HG02798 (cell line): ENCODE data around the gene BLOC1S5.
A peak's percentile ranks its signal among the peaks of the same experiment; 100 is the strongest.
"Not testable (repeated sequence)": the region's sequence is repeated elsewhere in the genome, so short reads cannot be mapped to it uniquely, and the experiment has no call there.

ENCODE experiments used
- ATAC-seq: cut with Tn5 transposase; IDR thresholded peaks from one replicate; pipeline ENCODE4 v1.9.1; 2021; ENCODE audit warnings: mild to moderate bottlenecking; ENCODE audit not compliant: unreplicated experiment, poor library complexity

BLOC1S5 gene

GRCh38 chr6:8054276-8054675 is 9.9 kb downstream of the BLOC1S5 start:
- no peak for ATAC-seq

DNA sequence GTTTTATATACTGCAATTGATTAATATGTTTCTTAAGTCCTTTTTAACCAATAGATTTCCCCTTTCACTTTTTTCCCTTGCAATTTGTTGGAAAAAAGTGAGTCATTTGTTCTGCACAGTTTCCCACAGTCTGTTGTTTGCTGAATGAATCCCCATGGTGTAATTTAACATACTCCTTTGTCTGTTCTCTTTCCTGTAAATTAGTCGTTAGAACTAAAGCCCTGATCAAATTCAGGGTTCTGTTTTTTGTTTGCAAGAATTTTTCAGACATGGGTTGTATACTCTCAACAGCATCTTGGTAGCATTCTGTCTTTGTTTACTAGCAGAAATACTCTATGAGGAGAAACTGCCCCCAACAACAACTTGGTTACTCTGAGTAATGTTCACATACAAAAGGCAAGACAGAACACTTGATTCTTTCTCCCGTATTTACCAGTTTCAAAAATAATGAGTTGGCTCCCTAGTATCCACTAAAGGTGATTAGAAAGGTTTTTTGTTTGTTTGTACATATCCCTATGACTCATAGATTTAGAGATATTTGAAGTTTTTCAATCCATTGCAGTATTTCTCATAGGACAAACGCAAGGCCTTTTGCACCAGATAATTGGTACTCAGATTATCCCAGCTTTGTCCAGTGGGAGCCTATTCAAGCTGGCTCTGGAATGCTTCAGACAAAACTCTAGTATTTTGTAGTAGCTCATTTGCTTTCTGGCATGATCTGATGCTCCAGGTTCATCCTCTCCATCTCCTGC is 16.5 kb downstream of the BLOC1S5 start:
- no peak for ATAC-seq

DNA sequence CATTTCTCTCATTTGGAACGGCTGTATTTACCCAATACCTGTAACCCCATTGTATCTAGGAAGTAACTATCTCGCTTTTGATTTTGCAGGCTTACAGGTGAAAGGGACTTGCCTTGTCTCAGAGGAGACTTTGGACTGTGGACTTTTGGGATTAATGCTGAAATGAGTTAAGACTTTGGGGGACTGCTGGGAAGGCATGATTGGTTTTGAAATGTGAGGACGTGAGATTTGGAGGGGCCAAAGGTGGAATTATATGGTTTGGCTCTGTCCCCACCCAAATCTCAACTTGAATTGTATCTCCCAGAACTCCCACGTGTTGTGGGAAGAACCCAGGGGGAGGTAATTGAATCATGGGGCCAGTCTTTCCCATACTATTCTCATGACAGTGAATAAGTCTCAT is 18.4 kb downstream of the BLOC1S5 start:
- ATAC-seq, result not testable (repeated sequence)

DNA sequence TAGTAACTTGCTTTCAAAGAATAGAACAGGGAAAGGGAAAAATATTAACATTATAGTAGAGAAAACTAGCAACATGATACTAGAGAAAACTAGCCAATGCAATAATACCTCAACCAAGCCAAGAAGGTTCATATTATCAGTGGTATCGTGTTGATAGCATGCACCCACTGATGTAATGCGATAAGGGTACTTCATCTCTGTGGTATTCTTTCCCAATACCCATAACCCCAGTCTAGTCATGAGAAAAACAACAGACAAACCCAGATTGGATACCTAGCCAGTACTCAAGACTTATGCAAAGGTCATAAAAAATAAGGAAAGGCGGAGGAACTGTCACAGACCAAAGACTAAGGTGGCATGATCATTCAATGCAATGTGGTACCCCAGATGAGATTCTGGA is 21.0 kb downstream of the BLOC1S5 start:
- ATAC-seq, result no peak

DNA sequence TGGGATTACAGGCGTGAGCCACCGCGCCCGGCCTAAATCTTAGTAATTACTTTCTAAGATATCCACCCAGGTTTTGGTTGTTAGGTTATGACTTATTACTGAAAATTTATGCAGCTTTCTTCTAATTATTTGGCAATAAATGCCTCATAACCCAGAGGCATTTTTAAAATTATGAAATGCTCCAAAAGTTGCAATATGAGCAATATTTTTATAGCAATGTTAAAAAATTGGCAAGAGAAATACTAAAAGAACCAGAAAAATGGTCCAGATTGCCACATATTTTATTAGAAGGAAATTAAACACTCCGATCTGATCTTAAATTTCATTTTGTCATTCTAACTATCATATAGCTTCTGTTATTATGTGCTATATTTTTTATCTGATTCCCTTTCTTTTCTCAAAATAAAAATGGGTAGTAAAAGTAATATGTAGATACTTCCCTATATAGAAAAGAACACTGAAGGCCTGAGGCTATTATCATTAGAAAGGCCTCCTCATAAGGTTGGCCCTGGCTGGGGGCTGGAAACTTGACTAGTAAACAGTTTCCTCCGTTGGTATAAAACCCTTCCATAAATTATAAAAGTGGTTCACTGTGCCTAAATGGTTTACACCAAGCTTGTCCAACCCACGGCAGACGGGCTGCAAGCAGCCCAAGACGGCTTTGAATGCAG is 22.1 kb downstream of the BLOC1S5 start:
- no peak for ATAC-seq

DNA sequence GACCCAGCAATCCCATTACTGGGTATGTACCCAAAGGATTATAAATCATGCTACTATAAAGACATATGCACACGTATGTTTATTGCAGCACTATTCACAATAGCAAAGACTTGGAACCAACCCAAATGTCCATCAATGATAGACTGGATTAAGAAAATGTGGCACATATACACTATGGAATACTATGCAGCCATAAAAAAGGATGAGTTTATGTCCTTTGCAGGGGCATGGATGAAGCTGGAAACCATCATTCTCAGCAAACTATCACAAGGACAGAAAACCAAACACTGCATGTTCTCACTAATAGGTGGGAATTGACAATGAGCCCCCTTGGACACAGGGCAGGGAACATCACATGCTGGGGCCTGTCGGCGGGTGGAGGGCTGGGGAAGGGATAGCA is 30.1 kb downstream of the BLOC1S5 start:
- not testable (repeated sequence) for ATAC-seq

DNA sequence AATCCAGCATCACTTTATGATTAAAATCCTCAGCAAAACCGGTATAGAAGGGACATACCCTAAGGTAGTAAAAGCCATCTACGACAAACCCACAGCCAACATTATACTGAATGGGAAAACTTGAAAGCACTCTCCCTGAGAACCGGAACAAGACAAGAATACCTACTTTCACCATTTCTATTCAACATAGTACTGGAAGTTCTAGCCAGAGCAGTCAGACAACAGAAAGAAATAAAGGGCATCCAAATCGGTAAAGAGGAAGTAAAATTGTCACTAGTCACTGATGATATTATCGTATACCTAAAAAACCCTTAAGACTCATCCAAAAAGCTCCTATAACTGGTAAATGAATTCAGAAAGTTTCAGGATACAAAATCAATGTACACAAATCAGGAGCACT is 33.3 kb downstream of the BLOC1S5 start:
- no peak for ATAC-seq

GRCh38 chr6:8029243-8029870 is 34.8 kb downstream of the BLOC1S5 start:
- no peak for ATAC-seq

DNA sequence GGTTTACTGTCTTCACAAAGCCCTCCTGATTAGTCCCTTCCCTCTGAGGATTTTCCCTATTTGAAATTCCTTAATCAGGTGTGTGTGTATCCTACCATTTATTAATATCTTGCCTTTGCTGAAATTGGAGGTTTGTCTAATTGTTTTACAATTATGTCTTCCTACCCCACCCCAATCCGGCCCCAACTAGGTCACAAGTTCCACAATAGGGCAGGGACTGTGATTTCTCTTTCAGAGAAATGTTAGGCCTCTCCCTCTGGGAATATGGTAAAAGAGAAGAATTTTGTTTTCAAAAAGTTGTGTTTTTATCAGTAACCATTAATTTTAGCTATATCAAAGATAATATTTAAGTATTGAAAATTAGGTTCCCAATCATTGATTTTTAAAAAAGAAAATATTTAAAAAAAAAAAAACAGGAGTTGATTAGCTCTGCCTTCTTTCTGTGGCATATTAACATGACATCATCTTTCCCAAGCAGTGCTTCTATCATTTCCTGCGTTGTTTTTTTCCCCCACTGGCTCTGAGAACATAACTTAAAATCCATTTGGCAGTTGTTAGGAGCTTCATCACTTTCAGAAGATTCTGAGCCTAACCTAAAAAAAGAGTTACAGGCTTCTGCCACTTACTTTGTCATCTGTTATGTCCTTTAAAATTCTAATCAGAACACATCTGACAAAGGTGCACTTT is 36.1 kb downstream of the BLOC1S5 start:
- ATAC-seq, result no peak

DNA sequence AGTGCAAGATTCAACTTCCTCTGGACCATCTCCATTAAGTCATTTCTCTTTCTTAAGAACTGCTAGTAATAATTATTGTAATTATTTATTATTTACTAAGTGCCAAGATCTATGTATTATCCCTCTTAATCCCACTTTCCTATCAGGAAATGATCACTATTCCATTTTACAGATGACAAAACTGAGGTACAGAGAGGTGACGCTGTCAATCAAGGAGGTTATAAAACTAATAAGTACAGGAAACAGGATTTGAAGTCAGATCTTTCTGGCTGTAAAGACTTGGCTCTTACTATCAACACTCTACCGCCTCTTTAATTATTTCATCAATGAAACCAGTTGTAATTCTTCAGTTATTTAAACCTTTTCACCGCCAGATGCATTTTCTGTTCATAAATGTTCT is 37.4 kb downstream of the BLOC1S5 start:
- ATAC-seq, result no peak

- ATAC-seq, result no peak
These were observed 39.0 kb downstream of the BLOC1S5 start for GRCh38 chr6:8025191-8025590.

DNA sequence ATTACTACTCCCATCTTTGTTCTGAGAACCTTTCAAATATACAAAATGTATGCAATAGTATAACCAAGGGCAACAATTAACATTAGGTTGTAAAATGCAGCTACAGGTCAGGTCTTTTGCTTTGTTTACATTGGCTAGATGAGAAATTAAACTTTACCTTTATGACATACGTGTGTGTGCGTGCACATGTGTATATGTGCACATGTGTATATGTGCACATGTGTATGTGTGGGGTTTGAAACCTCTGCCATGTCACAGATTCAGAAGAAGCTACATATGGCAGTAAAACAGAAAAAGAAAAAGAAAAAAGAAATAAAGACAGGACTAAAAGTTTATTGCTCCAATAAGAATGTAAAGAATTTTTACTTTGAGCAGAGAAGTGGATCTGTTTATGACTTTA is 40.6 kb downstream of the BLOC1S5 start:
- no peak for ATAC-seq

DNA sequence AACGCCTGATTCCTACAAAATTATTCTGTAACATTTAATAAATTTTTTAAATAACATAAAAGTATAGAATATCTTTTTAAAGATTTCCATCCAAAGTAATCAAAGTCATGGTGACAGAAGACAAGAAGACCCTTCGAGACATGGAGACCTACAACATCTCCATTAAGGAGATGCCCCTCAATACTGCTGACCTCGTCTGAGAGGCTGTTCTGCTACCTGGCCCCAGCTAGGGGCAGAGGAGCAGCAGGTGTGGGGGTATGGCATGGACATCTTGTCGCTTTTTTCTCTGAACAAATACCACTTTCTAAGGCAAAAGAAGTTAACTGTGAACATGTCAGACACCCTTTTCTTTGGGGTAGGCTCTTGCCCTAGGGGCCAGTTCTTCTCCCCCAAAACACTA is 44.1 kb downstream of the BLOC1S5 start:
- ATAC-seq, result no peak

DNA sequence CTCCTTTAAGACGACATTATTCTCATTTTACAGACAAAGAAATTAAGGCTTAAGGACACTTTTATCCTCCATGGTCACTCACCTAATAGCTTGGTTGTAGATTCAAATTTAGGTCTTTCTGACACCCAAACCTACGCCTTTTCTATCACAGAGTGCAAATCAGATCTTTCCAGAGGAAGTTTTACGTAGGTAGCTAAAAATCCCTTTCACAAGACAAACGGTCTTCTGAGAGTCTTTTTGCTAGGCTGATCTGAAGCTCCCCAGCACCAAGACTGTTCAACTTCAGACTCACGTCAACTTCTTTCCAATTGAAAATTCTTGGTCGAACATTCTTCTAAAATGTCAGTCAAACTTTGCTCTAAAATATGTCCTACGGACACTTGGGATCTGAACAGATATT is 46.5 kb downstream of the BLOC1S5 start:
- ATAC-seq, result peak; percentile 32

GRCh38 chr6:8017276-8017701 is 46.9 kb downstream of the BLOC1S5 start:
- ATAC-seq, result peak; percentile 84

DNA sequence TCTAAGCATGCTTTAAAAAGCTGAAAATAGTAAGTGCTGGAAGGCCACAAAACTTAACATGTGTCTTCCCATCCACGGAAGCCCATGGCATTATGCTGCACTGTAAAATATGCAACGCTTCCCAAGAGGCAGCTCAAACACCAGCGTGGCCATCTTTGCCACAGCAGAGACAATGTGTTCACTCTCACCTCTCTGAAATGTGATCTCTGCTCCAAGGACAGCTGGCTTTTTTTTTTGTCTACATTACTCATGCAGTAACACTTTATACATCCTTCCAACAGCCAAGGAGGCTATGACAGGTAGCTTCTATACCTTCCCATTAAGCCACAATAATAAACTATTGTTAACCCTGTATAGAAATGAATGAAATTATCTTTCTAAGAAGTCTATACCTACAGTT is 49.2 kb downstream of the BLOC1S5 start:
- ATAC-seq, result no peak

DNA sequence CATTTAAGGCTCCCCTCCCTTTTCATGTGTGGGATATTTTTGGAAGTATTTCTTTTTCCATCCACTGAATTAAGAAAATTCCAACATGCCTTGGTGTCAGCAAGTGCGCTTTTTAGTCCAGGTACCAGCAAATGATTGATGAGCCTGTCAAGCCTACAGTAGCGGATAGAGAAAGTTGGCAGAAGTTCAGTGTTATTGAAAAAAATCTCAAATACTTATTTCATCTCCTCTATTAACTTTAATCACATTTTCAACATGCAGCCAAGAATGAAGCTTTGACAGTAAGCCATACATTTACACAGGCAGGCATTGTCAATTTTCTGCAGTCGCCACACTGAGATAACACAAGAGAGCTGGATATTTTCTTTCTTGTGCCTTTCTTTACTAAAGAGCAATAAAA is 50.4 kb downstream of the BLOC1S5 start:
- no peak for ATAC-seq

DNA sequence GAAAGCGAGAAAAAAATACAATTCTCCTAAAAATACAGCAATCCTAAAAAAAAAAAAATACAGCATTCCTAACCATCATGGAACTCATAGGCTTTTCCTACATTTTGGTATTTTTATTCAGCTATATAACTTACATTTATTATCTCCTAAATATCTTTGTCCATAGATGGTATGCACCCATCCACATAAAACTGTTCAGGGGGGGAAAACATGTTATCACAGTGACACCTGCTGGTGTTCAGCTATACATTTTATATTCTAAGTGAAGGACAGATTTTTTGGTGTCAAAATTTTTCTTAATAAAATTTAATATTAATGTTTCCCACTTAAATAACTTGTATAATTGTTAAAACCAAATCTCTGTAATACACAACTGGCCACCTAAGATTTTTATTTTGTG is 58.0 kb downstream of the BLOC1S5 start:
- no peak for ATAC-seq

DNA sequence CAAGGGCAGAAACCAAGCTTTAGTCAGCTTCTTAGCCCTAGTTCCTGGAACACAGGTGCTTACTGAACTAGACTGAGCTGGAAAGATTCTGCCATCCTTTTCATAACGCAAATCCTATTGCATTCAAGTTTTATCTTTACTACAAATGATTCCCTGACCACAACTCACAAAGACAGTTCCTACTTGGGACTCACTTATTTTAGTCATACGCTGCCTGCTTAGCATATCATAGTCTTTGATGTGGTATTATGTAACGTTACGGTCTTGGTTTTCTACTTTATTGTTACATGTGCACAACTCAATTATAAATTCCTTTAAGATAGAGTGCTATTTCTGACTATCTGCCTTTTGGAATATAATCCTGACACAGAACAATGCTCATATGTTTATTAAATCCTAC is 59.1 kb downstream of the BLOC1S5 start:
- no peak for ATAC-seq

- no peak for ATAC-seq
These were observed 63.6 kb downstream of the BLOC1S5 start for GRCh38 chr6:8000636-8001035.

DNA sequence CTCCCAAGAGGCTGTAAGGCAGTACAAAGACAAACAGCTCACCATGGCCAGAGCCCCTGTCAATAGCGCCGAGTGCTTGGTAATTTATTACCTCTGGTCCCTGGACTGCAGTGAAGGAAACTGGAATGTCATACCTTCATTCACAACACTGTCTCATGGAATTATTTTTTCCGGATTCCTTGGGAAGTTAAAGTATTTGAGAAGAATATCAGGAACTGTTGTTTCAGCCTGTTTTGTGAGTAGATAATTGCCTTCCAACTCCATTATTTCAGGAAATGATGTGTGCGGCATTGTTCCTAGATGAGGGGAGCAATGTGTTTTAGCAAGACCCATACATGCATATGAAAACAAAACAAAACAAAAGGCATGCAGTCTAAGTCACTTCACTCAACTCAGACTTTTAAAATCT is 64.0 kb downstream of the BLOC1S5 start:
- no peak for ATAC-seq
